SKM-1 (cell line): ENCODE results near the gene DNAJC16.

ENCODE experiments used
- DNase-seq: peaks from one replicate; lab custom pipeline; 2025; ENCODE audit not compliant: unreplicated experiment; lab: John Stamatoyannopoulos, UW

Gene DNAJC16

GRCh38 chr1:15618655-15619525 lies 92.2 kb downstream of the DNAJC16 start:
- no peak for DNase-seq

- no peak for DNase-seq
Measured at GRCh38 chr1:15620155-15620545, 93.5 kb downstream of the DNAJC16 start.

- DNase-seq, result no peak
Measured at GRCh38 chr1:15620902-15621682, 94.4 kb downstream of the DNAJC16 start.

- no peak for DNase-seq
Measured at GRCh38 chr1:15621975-15622374, 95.3 kb downstream of the DNAJC16 start.

- no peak for DNase-seq
Measured at GRCh38 chr1:15622712-15623373, 96.2 kb downstream of the DNAJC16 start.

- DNase-seq, result no peak
Measured at GRCh38 chr1:15623435-15623834, 96.8 kb downstream of the DNAJC16 start.

- no peak for DNase-seq
Measured at GRCh38 chr1:15624133-15624714, 97.6 kb downstream of the DNAJC16 start.

GRCh38 chr1:15625056-15625917 lies 98.6 kb downstream of the DNAJC16 start:
- DNase-seq, result no peak
